A204.1 (cell line): ENCODE data around the gene ESRRB.

Experiments
- FAIRE-seq: peaks from 2 replicates; lab custom pipeline; 2012; peaks lifted over from hg19 to GRCh38; lab: Jason Lieb, UNC

Gene ESRRB

DNA sequence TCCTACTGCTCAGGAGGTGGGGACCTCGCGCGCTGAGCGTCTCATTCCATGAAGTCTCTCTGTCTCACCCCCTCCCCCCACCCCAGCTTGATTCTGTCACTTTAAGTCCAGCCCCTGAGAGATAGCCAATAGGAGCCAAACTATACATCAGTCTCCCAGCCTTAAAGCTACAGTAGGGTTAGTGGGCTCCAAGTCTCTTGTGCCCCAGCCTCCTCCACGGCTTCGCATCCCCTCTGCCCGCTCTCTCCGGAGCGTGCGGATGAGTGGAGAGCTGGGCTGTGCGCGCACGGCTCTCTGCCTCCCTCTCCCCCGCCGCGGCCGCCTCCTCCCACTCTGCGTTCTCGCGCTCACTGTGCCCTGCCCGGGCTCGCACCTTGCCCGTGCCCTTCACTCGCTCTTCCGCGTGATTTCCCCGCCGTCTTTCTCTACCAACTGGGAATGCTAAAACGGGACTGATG, at the start of gene ESRRB:
ESRRB (plus strand) TSS at position 191 of the 458 bp plus-strand sequence; CDS start at position 456, 265 bp downstream.
- FAIRE-seq, result no peak

DNA sequence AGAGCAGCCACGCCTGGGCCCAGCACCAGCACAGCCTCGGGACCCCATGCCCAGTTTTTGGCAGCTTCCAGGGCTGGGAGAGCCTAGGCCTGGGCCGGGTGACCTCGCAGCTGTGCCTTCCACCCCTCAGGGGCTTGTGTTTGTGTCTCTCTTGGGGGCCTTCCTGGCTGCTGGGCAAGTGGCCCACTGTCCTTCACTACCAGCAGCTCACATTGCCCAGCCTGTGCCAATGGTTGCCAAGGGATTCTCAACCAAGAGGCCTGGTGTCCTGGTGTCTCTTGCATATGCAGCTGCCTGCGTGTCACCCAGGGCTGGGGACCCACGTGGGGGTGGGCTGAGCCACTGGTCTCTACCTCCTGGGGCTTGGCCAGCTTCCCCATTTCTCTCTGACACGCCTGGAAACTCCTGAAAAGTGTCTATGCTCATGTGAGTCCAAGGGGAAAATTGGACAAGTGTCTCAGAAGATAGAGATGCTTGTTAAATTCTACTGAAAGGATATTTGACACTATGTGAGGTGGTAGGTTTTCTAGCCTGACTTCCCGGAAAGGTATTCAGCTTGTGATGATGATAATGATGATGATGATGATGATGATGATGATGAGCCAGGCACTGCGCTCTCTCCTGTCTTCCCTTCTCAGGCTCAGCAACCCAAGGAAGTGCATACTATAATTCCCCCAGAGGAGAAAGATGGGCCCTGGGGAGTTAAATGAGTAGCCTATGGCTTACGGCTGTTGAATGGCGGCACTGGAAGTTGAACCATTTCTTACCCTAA, 48.8 kb upstream of the ESRRB start:
- no peak for FAIRE-seq

DNA sequence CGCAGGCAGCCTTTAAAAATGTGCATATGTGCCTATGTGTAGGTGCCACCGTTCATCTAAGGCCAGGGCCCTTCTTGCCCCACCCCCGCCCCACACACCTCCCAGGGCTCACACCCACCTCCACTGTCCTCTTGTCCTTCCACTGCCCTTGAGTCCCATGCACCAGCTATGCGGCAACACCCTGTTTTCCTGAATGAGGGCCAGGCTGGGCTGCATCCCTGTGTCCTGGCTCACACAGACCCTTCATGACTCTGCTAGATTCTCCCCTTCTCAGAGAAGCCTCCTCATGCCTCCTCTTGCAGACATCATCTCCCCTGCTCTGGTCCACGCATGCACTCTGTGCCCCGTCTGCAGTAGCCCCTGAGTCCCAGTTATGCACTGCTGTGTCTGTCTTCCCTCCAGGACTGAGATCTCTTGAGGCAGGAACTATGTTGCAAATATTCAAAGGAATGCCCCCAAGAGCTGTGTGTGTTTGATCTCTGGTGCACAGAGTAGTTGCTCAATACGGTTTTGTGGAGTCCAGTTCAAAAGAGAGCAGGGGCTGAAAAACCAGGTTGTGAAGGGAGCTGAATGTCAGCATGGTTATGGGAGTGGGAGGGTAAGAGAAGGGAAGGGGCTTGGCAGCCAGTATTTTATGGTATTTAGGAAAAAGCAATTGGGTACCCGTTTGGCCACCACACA, 47.3 kb upstream of the ESRRB start:
- FAIRE-seq, result no peak

DNA sequence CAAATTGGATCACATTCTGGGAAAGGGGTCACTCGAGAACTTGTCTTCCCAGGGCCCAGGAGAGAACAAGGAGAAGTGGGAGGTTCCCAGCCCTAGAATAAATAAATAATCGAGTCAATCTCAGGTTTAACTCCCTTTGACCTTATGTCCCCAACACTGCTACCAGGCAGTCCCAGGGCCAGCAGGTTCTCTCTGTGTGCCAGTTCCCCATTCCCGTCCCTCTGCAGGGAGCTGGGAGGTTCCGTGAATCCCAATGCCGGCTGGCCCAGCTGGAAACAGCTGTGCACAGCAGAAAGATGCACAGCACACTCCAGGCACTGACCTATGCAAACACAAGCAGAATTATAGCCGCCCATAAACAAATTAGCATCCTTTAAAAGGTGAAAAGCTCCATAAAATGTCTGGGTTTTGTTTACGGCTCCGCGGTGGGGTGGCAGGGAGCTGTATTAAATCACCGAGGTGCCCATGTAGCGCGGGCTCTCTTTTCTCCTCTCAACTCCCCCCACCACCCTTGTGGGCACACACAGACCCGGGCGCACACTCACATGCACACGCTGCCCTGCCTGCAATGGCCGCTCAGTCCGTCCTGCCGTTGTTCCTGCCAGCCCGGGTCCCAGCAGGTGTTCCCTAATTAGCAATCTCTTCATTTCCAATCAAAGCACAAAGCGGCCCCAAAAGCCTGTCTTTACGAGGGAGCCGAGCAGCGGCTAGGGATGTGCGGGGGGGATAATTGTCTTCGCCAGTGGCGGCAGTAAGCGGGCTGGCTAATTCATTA, 46.6 kb upstream of the ESRRB start:
- no peak for FAIRE-seq

DNA sequence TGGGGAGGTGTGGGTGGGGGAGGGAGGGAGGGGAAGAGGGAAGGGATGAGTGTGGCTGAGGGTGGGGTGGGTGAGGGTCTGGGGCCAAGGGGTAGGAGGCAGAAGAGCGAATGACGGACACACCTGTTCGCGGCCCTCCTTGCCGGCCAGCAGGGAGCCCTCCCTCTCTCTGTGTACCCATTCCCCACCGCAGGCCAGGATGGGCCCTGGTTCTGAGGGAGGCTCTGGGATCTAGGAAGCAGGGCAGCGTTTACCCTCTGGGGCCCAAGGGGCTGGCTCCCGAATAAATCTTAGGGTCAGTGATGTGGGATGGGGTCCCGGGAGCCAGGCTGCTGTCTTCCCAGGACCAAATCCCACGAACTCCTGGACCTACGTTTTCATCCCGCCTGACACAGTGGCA, 46.0 kb upstream of the ESRRB start:
- FAIRE-seq, result no peak

DNA sequence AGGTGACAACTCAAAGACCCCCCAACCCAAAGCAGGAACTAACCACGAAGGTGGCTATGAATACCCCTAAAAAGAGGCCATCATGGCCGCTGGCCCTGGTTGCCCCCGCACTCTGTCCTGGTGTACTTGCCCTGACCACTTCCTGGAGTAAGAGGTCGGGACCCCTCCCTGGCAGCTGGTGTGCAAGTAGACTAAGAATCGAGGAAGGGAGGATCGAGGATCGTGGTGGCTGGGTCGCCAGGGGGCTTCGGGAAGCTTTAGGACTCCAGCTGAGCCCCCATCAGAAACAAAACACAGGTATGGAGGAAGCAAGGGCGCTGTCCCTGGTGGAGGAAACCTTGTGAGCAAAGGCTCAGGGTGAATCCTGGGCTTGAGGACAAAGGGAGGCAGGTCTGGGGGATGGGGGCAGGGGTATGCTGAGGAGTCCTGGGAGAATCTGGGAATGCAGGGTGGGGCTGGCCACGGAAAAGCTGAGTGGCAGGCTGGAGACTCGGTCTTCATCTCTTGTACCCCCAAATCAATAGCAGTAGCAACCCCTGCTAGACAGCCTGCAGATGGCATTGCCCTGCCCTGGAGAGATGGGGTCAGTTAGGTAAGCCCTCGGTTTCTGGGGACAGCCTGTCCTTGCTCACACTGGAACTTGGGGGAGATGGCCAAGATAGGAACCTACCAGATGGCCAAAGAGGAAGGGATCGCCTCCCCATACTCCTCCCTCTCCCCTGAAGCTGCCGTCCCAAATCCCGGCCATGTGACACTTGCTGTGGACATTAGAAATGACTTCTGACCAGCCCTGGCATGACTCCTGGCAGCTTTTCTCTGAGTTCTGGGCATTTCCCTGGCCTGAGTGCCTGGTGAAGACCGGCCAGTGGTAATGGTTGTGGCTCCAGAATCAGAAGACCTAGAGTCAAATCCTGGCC, 45.3 kb upstream of the ESRRB start:
- FAIRE-seq, result no peak

DNA sequence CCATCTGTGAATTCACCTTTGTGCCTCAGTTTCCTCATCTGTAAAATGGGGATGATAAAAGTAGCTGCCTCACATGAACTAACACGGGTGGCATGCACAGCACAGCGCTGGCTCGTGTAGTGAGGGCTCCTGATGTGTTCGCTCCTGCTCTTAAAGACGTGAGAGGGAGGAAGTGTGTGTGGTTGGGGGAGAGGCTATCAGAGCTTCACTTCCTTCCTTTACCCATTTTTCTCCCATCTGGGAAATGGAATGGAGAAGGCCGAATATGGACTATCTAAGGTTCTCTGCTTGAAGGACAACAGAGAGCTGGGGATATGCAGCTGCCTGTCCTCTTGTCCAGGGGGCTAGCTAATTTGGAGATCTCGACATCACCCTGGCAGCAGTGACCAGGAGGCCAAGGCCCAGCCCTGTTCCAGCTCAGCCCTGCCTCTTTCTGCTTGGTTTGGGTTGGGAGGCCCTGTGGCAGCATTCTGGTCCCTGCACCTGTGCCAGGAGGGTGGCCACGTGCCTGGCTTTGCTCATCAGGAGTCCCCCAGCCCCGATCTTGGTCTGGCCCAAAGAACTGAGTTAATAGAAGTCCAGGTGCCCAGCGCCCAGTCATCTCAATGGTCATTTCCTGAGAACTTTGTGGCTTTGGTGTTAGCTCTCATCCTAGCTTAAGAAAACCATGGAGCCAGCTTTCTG, 44.5 kb upstream of the ESRRB start:
- no peak for FAIRE-seq

DNA sequence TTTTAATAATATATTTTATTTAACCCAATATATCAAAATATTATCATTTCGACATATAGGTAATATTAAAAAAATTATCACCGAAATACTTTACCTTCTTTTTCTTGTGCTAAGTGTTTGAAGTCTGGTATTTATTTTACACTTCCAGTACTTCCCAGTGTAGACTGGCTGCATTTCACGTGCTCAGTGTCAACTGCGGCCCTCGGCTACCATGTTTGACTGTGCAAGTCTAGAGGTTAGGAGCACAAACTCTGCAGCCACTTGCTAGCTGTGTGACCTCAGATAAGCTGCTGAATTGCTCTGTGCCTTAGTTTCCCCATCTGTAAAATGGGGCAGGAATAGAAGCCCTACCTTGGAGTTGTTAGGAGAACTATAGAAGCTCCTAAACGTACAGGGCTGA, 42.3 kb upstream of the ESRRB start:
- FAIRE-seq, result no peak

DNA sequence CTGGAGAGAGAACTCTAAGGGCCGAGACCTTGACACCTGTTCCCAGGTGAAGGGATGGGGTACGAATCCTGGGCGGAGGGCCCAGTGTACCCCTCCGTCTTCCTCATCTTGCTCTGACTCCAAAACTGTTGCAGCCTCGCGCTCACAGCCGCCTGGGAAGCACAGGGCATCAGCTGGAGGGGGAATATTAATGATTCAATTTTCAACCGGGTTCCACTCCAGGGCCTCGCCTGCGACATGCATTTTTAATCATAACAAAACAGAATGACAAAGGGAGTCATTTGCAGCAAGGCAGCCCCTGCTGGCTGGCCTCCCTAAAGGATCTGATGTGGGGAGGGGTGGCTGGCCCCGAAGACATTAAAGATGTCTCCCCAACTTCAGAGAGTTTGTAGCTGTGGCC, 41.6 kb upstream of the ESRRB start:
- no peak for FAIRE-seq

DNA sequence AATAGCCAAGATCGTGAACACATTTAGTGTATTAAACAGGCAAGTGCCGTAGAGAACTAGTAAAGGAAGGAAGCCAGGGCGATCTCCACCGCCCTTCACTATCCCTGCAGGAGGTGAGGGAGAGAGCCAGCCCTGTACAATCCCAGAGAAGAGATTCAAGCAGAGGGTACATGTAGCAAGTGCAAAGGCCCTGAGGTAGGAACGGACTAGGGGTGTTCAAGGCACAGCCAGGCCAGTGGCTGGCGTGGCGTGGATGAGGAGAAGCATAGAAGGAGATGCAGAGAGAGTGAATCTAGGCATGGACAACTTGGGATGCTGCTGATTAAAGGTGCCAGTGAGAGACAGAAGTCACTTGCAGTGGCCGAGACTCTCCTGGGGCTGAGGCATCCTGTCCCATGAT, 39.1 kb upstream of the ESRRB start:
- no peak for FAIRE-seq

DNA sequence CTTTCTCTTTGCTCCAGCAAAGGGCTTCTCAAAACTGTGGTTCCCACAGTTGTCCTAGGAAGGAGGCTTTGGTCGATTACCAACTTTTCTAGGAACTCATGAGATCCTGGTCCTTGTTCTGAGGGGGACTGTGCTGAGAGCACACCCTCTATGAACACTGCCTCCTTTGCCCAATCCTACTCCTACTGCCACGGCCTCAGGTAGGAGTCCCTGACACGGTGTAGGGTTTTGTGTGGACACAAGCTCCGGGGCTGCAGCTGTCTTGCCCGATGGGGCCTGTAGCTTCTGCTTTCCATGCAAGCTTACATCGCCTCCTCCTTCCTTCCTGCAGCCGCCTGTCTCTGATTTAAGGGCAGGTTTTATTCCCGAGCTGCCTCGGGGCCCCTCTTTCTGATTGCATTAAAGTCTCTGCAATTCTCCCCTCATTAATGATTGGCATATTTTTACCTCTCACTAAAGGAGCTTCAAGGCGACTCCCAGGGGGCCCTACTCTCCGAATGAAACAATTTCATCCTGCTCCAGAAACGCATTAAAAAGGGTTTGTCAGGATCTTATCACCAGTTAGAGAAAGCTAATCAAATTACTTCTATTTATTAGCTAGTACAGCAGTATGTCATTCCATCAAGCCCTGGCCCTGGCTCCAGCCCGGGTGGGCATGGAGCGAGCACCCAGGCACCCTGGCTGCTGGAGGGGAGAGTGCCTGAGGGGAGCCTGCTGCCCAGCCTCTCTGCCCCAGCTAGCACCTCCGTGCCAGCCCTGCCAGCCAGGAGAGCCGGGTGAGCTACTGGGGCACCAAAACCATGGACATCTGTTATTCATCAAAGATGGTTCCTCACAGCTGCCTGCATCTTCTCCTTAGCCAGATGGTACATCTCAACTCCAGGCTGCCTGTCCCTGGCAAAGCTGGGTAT, 38.0 kb upstream of the ESRRB start:
- FAIRE-seq, result no peak

DNA sequence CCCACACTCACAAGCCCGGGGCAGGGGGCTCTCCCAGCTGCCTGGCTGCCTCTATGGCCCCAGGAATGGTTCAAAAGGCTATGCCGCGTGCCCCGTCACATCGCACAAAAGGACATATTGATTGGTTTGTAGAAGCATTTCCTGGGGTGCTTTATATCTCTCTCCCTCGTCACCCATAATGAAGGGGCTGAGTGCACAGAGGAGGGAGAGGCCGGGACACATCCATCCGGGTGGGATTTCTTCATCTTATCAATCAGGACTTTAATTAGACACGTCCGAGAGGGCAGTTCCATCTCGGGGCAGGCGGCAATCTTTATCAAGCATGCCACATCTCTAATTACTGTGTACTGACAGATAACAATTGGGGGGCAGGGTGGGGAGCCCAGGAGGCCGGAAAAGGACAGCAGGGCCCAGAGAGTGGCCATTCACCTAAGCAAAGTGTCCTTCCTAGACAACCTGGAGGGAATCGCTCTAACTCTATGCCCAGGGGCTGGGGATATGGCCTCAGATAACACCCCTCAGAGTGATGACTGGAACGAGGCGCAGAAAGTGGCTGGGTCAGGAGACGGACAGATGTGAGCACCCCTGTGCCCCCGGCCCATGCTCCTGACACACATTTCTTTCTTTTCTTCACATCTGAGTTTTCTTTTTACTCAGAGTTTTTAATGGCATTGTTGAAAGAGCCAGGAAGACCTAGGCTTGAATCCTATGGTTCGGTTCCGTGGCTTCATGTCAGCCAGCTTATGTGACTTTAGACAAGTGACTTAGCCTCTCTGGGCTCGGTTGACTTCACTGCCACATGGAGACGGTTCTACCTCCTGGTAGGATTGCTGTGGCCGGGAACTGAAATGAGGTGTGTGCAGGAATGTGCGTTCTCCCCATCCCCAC, 36.0 kb upstream of the ESRRB start:
- no peak for FAIRE-seq

DNA sequence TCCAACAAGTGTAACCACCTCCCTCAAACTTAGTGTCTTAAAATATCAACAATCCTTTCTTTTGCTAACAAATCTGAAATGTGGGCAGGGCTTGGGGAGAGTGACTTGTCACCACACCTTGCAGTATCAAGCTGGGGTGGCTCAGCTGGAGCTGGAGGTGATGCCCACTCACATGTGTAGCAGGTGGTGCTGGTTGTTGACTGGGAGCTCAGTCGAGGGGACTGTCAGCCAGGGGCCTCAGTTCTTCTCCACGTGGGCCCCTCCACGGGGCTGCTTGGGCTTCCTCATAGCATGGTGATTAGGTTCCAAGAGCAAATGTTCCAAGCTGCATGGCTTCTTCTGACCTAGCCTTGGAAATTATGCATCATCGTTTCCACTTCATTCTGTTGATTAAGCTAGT, 32.6 kb upstream of the ESRRB start:
- no peak for FAIRE-seq

DNA sequence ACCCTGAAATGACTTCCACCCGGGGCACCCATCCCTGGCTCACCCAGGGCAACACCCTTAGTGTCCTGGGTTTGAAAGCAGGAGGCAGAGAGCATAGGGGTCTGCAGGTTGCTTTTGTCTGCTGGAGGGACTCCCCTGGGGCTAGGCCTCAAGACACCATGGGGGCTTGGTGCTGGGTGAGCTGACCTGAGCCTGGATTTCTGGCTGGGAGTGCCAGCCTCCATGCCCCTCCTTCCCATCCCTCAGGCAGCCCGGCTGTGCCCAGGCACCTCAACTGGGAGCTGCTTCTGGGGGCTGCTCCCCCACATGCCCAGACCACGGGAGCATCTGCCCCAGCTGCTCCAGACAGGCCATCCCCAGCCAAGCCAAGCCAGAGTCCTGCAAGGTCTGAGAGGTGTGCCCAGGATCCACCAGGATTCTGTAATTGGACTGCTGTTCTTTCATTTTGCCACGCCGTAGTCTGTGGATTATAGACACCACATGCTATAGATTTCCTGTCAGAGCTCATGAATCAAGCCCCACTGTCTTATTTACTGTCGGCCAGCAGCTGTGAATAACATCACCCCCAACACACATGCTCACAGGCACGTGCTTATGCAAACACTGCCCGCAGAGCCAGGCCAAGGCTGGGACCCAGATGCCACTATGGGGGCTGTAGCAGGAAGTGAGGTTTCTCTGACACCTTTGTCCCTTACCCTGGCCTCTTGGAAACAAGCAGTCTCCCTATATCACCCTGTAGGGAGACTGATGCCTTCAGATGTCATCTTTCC, 29.4 kb upstream of the ESRRB start:
- no peak for FAIRE-seq

DNA sequence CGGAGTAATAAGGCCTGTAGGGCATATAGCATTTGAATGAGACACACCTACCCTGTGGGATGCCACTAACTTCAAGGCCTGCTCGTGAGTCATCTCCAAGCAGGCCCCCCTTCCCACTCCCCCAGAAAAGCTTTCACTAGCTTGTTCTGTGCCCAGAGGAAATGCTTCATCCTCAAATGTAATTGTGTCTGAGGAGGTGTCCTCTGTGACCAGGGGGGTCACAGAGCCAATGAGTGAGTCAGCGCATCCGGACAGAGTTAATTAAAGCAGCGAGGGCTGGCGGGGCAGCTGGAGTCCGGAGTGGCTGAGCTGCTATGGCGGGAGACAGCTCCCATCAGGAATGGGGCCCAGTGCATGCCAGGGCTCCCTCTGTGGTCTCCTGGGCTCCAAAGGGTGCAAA, 27.0 kb upstream of the ESRRB start:
- no peak for FAIRE-seq

DNA sequence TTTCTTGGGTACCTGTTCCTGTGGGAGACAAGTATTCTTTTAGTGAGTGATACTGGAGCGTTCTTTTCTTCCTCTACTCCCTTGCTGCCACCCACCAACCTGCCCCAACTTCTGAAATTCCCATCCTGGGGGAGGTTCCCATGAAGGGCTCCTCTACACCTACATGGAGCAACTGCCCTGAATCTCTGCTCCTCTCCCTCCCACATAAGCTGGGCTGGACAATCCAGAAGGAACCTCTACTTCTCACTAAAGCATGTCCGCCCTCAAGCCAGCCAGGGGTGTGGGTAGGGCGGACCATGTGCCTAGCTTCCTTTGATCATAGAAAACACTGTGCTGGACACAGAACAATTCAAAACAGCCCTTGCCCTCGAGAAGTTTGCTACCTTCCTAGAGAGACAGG, 25.9 kb upstream of the ESRRB start:
- FAIRE-seq, result no peak

DNA sequence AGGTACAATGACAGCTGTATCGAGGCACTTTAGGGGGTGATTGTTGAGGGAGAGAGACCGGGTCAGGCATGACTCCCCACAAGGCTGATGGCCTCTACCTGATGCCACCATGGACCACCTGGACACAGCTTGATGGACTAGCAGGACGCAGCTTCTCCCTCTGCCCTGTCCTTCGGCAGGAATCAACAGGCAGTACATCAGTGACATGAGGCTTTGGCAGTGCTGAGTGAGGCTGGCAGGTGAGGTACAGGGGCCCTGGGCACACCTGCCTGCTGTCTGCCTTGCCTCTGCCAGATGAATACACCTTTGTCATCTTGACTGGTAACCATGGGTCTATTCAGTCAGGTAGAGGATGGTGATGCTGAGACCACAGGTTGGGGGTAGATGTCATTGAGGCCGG, 25.3 kb upstream of the ESRRB start:
- no peak for FAIRE-seq

DNA sequence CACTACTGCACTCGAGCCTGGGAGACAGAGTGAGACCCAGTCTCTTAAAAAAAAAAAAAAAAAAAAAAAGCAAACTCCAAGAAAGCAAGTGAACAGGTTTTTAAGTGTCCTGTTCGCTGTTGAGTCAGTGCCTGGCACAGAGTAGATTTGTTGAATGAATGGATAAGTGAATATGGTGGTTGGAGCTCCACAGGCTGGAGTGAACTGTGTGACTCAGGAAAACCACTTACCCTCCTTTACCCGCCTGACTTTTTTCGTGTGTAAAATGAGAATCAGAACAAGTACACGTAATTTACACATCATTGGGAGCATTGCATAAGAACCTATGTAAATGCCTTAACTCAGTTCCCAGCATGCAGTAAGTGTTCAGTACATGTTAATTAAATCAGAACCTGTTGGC, 24.0 kb upstream of the ESRRB start:
- FAIRE-seq, result no peak
